ENCODE results near the gene FAM163A.
"Not testable (repeated sequence)": the region's sequence is repeated elsewhere in the genome, so short reads cannot be mapped to it uniquely, and the experiment has no call there.

- TF ChIP-seq CTCF, POLR2A (IDR thresholded peaks at IDR 0.05): not testable (repeated sequence)
These were observed 112.7 kb downstream of the FAM163A start for GRCh38 chr1:179855831-179856230.
